ENCODE results near the gene GNAI2. TPM values are rescaled to one million over a fixed set of nuclear protein-coding genes. Genes with fewer than 3 reads are reported as not detected.

GNAI2 gene
- total RNA-seq, 4 donors from 2014 or later = 157 to 305 (median 241) TPM

GRCh38 chr3:50211930-50212329, 24.1 kb upstream of the GNAI2 start:
- ATAC-seq (ENCODE audit: low FRiP score) (no peak), DNase-seq (ENCODE audit: low spot score) (no peak)
- no peak for TF ChIP-seq CTCF (IDR thresholded peaks at IDR 0.05)

- no peak for DNase-seq (ENCODE audit: low spot score)
- ATAC-seq (ENCODE audit: low FRiP score) = no peak
- TF ChIP-seq CTCF (IDR thresholded peaks at IDR 0.05) = no peak
Measured at GRCh38 chr3:50212502-50212901, 23.5 kb upstream of the GNAI2 start.

- no peak for TF ChIP-seq CTCF (IDR thresholded peaks at IDR 0.05)
- no peak for ATAC-seq (ENCODE audit: low FRiP score)
Measured at GRCh38 chr3:50212971-50213370, 23.0 kb upstream of the GNAI2 start.

GRCh38 chr3:50213373-50213772, 22.6 kb upstream of the GNAI2 start:
- TF ChIP-seq CTCF (IDR thresholded peaks at IDR 0.05) = no peak
- no peak for ATAC-seq (ENCODE audit: low FRiP score)
- DNase-seq (ENCODE audit: low spot score) = no peak

More at GRCh38 chr3:50212971-50213370, 23.0 kb upstream of the GNAI2 start:
- no peak for DNase-seq (ENCODE audit: low spot score)

GRCh38 chr3:50214824-50215223, 21.2 kb upstream of the GNAI2 start:
- TF ChIP-seq CTCF (IDR thresholded peaks at IDR 0.05) = no peak

GRCh38 chr3:50215529-50215928, 20.5 kb upstream of the GNAI2 start:
- no peak for TF ChIP-seq CTCF (IDR thresholded peaks at IDR 0.05)
- ATAC-seq (ENCODE audit: low FRiP score) (no peak), DNase-seq (ENCODE audit: low spot score) (no peak)

More at GRCh38 chr3:50214824-50215223, 21.2 kb upstream of the GNAI2 start:
- no peak for DNase-seq (ENCODE audit: low spot score)
- ATAC-seq (ENCODE audit: low FRiP score) = no peak

- DNase-seq (ENCODE audit: low spot score) (no peak), ATAC-seq (ENCODE audit: low FRiP score) (no peak)
- TF ChIP-seq CTCF (IDR thresholded peaks at IDR 0.05) = no peak
Measured at GRCh38 chr3:50217681-50218080, 18.3 kb upstream of the GNAI2 start.
